Osteoblast (primary cell): ENCODE data around the gene TOMM22. TPM values are rescaled to one million over a fixed set of nuclear protein-coding genes. Genes with fewer than 3 reads are reported as not detected.

ENCODE experiments used
- DNase-seq: peaks from one replicate; pipeline ENCODE4 v3.0.0; 2011; ENCODE audit warnings: low spot score, mixed read lengths; ENCODE audit not compliant: insufficient read length; ENCODE audit errors: missing footprints
- H2AFZ ChIP-seq: 2 replicates; pipeline ENCODE4 v1.6.0; 2011; ENCODE audit warnings: mild to moderate bottlenecking, low read length
- H3K27ac ChIP-seq: 2 replicates; pipeline ENCODE4 v1.5.1; 2011; ENCODE audit warnings: mild to moderate bottlenecking, low read depth, low read length, moderate library complexity
- H3K27me3 ChIP-seq: 2 replicates; pipeline ENCODE4 v1.6.0; 2012; ENCODE audit warnings: mild to moderate bottlenecking, control low read depth, inconsistent platforms, low read length, moderate library complexity; ENCODE audit not compliant: insufficient read depth
- H3K36me3 ChIP-seq: 2 replicates; pipeline ENCODE4 v1.5.1; 2011; ENCODE audit warnings: mild to moderate bottlenecking, low read length, control low read depth, moderate library complexity; ENCODE audit not compliant: insufficient read depth
- H3K4me1 ChIP-seq: 2 replicates; pipeline ENCODE4 v1.5.1; 2011; ENCODE audit warnings: mild to moderate bottlenecking, low read length, control low read depth, moderate library complexity; ENCODE audit not compliant: insufficient read depth
- H3K4me2 ChIP-seq: 2 replicates; pipeline ENCODE4 v1.6.0; 2011; ENCODE audit warnings: mild to moderate bottlenecking, low read length; ENCODE audit not compliant: insufficient read depth
- H3K4me3 ChIP-seq: fragments of 200-600 bp; sonication (generic); 3 replicates; pipeline ENCODE4 v1.5.1; 2012; ENCODE audit warnings: mild to moderate bottlenecking, low read length, inconsistent platforms; ENCODE audit not compliant: insufficient read depth
- H3K79me2 ChIP-seq: 2 replicates; pipeline ENCODE4 v1.6.0; 2012; ENCODE audit warnings: mild to moderate bottlenecking, low read length, control low read depth, inconsistent platforms; ENCODE audit not compliant: insufficient read depth
- H3K9me3 ChIP-seq: 2 replicates; pipeline ENCODE4 v1.5.1; 2011; ENCODE audit warnings: low read depth, low read length, control low read depth
- H4K20me1 ChIP-seq: 2 replicates; pipeline ENCODE4 v1.6.0; 2012; ENCODE audit warnings: mild to moderate bottlenecking, low read length, control low read depth; ENCODE audit not compliant: insufficient read depth
- total RNA-seq: library from RNA; depleted of rRNA; stranded (reverse); fragments of >200 nt; gene quantifications from 2 replicates; pipeline ENCODE4 v1.2.3, GENCODE V29; 2012
- TF ChIP-seq, protein P1 (sequence below): IDR thresholded peaks from 2 replicates; pipeline ENCODE4 v1.5.1; 2011; ENCODE audit warnings: mild to moderate bottlenecking, low read depth, low read length, moderate library complexity; ENCODE audit errors: extremely low read depth

The TOMM22 gene
- total RNA-seq, 1 donor: 60.4 TPM

- Histone ChIP-seq H4K20me1 (peaks cover 37% of the 10 kb centered on the region), H3K27ac (peak within 1 kb of the TSS; percentile 78), H2AFZ (peak within 1 kb of the TSS; percentile 88), H3K36me3 (peaks cover 12% of the 10 kb centered on the region), H3K79me2 (peaks cover 50% of the 10 kb centered on the region), H3K4me1 (peaks cover 27% of the 10 kb centered on the region), H3K9me3 (no peaks in the 10 kb centered on the region), H3K4me2 (peak within 1 kb of the TSS; percentile 92), H3K27me3 (no peaks in the 10 kb centered on the region), H3K4me3 (peak within 1 kb of the TSS; percentile 90)
- DNase-seq: peak; percentile 100
- TF ChIP-seq, protein P1, sequence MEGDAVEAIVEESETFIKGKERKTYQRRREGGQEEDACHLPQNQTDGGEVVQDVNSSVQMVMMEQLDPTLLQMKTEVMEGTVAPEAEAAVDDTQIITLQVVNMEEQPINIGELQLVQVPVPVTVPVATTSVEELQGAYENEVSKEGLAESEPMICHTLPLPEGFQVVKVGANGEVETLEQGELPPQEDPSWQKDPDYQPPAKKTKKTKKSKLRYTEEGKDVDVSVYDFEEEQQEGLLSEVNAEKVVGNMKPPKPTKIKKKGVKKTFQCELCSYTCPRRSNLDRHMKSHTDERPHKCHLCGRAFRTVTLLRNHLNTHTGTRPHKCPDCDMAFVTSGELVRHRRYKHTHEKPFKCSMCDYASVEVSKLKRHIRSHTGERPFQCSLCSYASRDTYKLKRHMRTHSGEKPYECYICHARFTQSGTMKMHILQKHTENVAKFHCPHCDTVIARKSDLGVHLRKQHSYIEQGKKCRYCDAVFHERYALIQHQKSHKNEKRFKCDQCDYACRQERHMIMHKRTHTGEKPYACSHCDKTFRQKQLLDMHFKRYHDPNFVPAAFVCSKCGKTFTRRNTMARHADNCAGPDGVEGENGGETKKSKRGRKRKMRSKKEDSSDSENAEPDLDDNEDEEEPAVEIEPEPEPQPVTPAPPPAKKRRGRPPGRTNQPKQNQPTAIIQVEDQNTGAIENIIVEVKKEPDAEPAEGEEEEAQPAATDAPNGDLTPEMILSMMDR: peak; percentile 12
Observed at GRCh38 chr22:38705235-38706100, 23.7 kb downstream of the TOMM22 start, which contains the start of gene GTPBP1. Gene GTPBP1, plus strand, starts transcription at chr22:38705944. Its CDS starts 12 bp downstream, at chr22:38705956.

DNA sequence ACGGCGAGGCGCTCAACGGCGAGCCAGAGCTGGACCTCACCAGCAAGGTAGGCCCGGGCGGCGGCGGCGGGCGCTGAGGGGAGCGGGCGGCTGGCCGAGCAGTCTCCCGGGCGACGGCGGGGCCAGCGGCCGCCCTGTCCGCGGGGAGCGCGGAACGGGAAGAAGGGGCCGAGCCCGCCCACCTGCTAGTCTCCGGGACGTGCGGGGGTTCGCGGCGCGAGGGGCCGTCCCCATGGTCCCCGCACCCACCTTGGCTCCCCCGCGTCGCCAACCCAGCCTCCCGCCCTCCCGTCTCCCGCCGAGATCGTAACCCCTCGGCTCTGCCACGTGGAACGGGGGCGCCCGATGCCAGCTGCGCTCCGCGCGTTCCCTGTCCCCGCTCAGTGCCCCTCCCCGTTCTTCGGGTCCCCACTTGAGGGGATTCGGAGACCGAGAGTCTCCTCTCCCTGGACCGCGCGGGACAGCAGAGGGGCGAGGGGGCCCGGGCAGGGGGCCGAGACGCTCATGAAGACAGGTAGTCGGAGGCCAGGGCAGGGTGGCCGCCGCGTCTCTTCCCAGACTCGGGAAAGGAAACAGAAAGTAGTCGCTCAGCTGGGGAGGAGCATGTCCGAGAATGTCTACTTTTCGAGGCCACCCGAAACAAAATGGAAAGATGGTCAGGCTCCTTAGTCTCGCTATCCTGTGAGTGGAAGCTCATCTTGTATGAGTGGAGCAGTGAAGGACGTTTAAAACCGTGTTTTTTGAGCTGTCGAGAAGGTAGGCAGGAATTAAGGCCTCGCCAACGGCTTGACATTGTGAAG lies 24.5 kb downstream of the TOMM22 start:
- peaks cover 44% of the 10 kb centered on the region for H4K20me1 ChIP-seq
- H2AFZ ChIP-seq: peak overlapping the region; percentile 44
- no peaks in the 10 kb centered on the region for H3K9me3 ChIP-seq
- H3K4me2 ChIP-seq: peak overlapping the region; percentile 80
- H3K4me1 ChIP-seq: peaks cover 26% of the 10 kb centered on the region
- H3K27ac ChIP-seq: peak overlapping the region; percentile 59
- no peaks in the 10 kb centered on the region for H3K27me3 ChIP-seq
- TF ChIP-seq, protein P1: no peak
- H3K4me3 ChIP-seq: peak overlapping the region; percentile 90
- H3K79me2 ChIP-seq: peaks cover 55% of the 10 kb centered on the region
- peaks cover 12% of the 10 kb centered on the region for H3K36me3 ChIP-seq
- peak; percentile 89 for DNase-seq

DNA sequence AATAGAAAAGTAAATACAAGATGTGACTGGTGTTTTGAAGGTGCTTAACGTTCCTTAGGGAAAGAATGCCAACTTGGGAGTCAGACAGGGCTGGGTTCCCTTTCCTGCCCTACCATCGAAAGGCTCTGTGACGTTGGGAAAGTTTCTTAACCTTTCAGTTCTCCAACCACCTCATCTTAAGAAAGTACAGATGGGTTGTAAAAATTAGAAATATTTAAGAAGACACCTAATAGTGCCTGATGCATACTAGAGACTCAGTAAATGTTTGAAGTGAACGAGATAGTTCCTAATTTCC lies 25.1 kb downstream of the TOMM22 start:
- H4K20me1 ChIP-seq: peaks cover 45% of the 10 kb centered on the region

More for the DNA sequence above, 25.1 kb downstream of the TOMM22 start:
- no peaks in the 10 kb centered on the region for H3K27me3 ChIP-seq
- H3K27ac ChIP-seq: peak overlapping the region; percentile 59
- peaks cover 22% of the 10 kb centered on the region for H3K4me1 ChIP-seq
- peaks cover 12% of the 10 kb centered on the region for H3K36me3 ChIP-seq
- peak overlapping the region; percentile 3 for H2AFZ ChIP-seq
- H3K79me2 ChIP-seq: peaks cover 60% of the 10 kb centered on the region
- no peak for DNase-seq
- H3K9me3 ChIP-seq: no peaks in the 10 kb centered on the region
- H3K4me2 ChIP-seq: peak overlapping the region; percentile 80
- peak overlapping the region; percentile 90 for H3K4me3 ChIP-seq
- TF ChIP-seq, protein P1: no peak
